Measurements from ENCODE around the gene SLC17A6.

Gene SLC17A6

DNA sequence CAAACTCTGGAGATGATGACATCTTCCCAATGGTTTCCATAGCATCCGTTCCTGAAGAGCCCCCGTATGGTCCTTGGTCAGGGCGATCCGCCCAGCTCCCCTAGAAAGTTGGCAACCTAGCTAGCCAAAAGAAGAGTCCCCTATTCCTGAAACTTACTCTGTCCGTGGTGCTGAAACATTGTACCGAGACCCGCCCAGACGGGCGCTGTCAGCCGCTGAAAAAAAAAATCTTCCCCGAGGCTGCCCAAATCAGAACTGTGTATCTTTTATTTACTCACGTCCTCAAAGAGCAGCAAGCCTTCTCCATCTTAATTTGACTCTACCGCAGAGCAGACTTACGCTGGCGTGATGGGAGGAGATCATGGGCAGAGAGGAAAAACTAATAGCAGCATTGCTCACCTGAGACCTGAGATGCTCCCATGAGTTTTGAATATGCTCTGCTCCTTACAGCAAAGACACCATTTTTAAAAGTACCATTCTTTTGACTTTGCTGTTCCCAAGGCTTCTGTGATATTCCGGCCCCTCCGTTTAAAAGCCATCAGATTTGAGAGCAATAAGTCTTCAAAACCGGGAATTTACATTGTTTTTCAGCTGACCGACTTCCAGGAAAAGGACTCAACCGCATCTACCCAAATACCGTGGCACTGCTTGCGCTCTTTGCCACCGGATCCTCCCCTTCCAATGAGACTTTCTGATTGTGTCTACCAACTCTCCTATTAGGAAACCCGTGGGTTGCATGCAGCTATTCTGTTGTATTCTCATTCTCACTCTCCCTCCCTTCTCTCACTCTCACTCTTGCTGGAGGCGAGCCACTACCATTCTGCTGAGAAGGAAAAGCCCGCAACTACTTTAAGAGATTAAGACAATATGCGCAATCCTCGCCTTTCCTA, at the start of gene SLC17A6:
Gene SLC17A6 (plus strand): TSS at position 786 of the 890 bp plus-strand sequence. CDS start 153 bp downstream, outside the sequence.
- DNase-seq (ENCODE audit: low spot score): no peak

DNA sequence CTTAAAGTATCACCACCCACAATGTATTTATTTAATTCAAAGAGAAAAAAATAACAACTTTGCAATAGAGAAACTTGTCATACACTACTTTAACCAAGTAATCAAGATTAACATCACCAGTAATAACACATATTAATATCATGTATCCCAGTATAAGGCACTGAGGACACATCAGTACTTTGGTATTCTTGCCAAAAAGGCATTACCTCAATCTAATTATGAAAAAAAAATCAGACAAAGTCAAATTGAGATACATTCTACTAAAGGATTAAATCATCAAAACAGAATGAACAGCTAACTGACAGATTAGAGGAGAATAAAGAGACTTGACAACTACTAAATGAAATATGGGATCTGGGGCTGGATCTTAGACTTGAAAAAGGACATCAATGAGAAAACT, 35.8 kb upstream of the SLC17A6 start:
- DNase-seq (ENCODE audit: low spot score): no peak

DNA sequence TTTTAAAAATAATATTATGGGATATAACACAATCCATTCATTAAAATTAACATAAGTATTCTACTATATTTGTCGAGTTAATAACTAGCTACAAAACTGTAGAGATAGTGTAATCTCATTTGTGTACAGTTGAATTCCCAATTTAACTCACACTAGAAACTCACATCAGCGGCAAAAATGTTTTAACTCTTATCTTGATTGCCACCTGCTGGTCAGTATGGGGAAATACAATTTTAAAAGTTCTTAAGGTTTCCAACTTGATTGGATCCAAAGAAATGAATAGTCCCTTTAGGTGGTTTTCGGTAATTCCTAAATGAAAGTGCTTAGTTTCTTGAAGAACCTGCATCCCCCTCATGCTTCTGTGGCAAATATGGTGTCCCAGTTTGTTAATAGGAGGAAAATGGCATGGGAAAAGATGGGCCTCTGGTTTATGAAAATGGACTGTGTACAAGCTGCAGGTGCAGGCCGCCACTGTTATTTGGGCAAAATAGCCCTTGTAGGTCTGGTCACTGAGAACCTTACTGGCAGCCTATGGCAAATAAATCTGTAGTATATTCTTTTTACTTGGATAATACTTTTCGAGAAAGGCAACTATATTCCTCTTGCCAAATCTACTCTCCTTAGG, 33.7 kb upstream of the SLC17A6 start:
- peak; percentile 16 for DNase-seq (ENCODE audit: low spot score)

DNA sequence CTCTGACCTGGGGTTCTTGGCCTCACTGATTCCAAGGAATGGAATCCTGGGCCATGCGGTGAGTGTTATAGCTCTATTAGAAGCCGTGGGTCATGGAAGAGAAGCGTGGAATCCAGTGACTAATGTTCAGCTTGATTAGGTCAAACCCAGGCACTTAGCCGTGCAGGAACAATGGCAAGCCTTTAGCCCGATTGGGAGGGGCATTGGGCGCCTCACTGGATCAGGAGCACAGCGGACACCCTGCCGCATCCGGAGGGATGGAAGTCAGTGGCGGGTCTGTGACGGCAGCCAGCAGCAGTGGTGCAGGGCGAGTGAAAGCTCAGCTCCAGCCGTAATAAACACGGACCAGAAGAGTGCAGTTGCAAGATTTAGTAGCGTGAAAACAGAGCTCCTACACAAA, 20.5 kb upstream of the SLC17A6 start:
- no peak for DNase-seq (ENCODE audit: low spot score)

DNA sequence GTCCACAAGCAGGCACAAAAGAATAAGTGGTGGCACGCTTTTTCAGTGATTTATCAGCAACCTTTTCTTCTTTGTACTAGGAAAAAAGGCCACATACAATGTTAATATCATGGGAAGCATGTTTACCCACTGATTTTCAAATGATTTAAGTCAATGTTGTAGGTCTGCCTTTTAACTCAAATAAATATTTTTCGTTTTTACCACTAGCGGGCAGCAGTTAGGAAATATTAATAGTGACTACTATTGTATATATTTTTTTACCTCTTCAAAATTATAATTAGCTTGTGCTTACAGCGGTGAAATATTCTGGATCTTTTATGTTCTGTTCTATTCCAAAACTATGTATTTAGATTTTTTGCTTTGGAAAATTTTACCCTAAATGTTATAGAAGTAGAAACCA, 6.4 kb upstream of the SLC17A6 start:
- no peak for DNase-seq (ENCODE audit: low spot score)

DNA sequence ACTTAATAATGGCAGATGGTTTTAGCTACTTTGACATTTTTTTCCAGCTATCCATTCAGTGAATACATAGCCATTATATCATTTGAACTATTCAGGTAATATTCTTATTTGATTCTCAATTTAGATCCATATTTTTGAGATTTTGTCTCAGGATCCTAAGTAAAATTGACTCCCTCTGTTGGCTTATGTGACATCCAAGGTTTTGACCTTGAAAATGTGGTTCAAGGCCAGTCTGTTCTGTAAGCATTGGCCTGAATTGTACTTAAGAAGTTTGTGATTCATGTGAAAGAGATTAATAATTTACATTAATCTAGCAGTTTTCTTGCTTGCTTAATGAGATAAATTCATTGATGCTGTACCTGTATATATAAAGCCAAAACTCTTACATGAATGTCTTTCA, 1.6 kb upstream of the SLC17A6 start:
- DNase-seq (ENCODE audit: low spot score): no peak

DNA sequence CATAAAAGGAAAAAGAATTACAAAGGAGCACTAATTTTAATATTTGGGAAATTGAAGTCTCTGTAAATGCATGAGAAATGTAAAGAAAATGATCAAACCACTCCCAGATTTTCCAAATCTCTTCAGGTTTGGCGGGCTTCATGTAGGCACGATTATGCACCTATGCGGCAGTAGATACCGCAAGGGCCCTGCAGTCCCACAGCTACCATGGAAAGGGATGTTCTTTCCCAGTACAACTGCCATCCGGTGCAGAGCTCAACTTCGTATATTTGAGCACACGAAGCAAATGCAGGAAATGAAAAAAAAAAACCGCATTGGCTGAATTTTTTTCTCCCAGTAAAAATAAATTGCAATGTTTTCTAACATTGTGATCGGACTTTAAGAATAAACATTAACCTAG, 1.4 kb downstream of the SLC17A6 start:
- DNase-seq (ENCODE audit: low spot score): no peak

DNA sequence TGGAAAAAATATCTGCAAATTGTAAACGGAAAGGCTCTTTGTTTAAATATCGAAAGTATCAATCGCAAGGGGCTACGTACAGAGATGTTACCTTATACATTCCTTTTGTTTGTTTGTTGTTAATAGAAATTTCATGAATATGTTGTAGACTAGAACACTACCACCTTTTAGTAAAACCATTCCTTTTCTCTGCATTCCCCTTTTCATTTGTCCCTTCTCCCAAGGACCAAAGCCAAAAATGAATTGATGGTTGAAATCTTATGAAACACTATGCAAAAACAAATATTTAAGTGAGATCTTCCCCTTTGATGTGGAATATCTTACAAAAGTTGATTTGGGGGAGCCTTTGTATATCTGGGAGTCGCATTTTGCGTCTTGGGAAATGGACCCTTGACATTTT, 2.1 kb downstream of the SLC17A6 start:
- no peak for DNase-seq (ENCODE audit: low spot score)

DNA sequence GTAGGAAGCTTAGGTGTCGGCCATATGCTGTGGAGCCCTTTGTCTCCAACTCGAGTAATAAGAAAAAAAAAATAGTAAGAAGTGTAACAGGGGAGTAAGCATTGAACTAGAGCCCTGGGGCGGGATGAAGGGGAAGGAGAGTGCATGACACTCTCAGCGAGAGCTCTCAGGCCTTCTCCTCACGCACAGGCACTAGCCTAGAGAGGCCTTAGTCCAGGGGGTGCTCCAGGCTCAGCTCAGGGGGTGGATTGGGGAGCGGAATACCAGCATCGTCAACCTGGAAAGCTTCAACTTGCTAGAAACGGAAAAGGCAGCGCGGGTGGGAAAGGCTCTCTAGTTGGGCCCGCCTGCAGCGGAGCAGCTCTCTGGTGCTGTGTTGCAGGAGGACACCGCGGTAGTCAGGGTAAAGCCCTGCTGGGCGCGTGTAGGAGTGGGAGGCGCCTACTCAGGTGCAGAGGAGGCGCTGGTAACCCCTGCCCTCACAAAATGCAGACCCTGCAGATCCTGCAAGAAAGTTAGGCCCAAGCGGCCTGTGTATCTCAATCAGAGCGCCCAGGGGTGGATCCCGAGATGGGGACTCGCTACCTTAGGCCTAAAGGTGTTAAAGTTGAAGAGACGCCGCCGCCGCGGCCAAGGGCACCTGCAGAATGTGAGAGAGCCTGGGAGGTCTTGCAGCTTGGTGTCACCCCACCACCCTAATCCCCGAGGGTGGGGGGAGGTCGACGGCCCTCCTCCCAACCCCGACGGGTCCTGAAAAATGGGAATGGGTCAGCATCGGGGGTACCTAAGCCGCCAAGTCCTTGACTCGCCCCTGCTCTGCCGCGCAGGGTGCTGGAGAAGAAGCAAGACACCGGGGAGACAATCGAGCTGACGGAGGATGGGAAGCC, 2.8 kb downstream of the SLC17A6 start:
- DNase-seq (ENCODE audit: low spot score): no peak

DNA sequence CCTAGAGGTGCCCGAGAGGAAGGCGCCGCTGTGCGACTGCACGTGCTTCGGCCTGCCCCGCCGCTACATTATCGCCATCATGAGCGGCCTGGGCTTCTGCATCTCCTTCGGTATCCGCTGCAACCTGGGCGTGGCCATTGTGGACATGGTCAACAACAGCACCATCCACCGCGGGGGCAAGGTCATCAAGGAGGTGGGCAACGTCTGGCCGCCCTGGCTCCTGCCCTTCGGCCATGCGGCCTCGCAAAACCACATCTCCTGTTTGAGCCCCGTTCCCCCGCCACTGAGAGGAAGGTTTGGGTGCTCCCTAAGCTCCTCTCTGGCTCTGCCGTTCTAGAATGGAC, 3.4 kb downstream of the SLC17A6 start:
- no peak for DNase-seq (ENCODE audit: low spot score)

DNA sequence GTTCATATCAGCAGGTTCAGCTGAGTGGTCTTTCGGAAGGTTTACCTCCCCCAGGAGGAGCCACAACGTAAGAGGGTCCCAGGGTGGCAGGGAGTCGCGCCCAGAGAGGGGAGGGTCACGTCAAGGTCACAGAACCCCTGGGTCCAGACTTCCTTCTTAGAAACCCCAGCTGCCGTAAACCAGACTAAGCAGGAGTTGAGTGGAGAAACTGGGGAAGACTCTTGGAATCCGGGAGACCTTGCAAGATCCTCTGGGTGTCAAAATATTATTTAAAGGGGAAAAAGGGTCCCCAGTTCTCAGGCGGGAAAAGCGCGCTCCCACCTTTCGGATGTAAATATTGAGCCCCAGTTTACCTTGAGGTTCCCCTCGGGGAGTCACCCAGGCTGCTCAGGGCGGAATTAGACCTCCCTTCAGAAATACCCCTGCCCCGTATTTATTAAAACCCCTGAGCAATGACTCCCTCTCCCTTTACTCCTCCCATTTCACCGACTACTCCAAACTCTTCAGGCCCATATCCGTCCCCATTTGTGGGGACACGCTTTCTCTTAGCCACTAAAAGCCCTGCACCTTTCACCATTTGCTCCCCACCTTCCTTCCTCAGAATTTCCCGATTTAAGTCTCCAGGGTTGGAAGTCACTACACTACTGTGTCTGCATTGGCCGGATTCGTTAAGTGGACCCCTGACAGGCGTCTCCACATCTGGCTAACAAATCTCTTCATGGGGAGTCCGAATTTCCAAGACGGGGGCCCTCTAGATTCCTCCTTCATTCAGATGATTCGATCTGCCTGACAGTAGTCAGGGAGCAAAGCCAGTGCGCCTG, 4.2 kb downstream of the SLC17A6 start:
- DNase-seq (ENCODE audit: low spot score): no peak

DNA sequence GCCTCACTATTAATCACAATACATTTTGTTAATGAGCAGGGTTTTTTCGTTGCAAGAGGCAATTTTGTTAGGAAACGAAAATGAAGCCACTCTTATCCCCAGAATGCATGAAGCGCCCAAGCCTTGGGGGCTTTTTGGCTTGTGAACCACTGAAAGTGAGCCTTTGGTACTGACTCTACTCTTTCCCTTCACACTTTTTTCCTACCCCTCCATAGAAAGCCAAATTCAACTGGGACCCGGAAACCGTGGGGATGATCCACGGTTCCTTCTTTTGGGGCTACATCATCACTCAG, 4.8 kb downstream of the SLC17A6 start:
- no peak for DNase-seq (ENCODE audit: low spot score)

DNA sequence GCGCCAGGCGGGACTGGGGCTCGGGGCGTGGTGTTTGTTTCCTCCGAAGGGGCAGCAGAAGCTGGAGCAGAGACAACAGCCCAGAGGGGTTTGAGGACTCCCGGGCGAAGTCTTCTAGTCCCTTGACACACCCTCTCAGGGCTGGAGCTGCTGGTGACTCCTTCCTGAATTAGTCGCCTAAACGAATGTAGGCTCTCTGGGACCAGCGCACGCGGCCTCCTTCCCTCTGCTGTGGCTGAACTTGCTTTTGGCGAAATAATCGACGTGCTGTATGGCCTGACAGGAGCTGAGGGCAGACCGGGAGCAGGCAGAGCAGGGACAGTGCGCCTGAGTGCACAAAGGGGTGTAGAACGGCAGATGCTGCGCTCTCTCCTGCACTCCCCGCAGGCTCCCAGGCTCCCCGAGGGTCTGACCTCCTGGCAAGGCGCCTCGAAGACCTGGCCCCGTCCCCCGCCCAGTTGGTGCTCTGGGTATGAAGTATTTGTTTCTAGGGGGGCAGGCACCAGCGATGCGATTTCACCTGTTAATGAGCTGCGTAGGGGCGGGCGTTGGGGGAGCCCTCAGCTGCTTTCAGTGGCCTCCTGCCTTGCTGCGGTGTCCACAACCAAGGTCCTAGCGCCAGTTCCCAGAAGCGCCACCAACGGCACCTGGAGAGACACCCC, 5.3 kb downstream of the SLC17A6 start:
- DNase-seq (ENCODE audit: low spot score): no peak

DNA sequence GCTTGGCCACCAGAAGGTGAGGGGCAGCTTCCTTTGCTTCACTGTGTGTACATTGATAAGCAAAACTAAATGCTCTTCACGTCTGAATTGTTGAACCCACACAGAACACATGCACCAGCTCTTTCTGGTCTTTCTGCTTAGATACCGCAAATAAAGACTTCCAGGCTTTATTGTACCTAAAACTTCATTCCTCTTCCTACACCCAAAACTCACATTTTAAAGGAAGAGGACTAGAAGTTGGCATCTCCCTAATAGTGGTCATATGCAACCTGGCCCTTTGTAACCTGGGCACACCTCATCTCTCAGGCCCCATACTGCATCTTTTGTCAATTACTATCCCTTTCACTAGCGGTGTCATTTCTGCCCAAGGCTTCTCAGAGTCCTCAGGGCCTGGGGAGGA, 5.9 kb downstream of the SLC17A6 start:
- DNase-seq (ENCODE audit: low spot score): no peak

DNA sequence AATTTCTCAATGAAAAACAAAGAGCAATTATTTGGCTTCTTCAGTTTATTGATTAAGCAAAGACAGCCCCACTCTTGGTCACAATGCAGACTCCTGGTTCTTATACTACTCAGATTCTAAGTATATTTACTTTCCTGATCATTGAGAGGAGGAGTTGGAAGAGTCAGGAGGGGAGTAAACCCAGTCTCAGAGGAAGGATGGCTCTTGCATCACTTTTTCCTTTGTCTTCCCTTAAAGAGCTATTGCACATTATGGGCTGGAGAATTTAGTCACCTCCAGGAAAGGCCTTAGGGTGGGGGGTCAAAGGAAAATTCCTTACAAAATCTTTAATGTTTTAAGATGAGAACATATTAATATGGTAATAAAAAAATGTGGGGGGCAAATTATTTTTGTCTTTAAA, 8.1 kb downstream of the SLC17A6 start:
- DNase-seq (ENCODE audit: low spot score): no peak

DNA sequence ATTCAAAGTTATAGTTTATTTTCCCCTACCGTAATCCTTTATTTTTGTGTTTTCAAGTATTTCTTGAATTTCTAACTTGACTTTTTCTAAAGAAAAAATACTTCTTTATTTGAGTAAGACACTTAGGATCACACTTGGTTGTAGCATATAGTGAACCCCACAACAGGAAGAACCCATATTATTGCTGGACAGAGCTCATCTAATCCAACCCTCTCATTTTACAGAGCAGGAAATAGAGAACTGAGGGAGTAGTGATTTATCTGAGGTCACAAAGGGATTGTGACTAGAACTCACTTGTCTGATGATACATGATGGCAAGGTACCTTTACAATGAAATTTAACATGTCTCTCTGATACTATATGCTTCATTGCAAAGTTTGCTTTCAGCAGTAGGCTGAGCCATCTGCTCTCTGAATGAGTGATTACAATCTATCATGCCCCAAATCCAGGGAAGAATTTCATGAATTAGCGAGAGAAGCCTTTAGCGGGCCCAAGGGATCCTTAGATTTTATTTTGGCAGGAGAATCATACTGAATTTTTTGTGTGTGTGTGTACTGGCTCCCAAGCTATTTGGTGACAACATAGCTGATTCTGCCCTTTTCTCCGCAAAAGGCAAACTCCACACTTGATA, 9.8 kb downstream of the SLC17A6 start:
- no peak for DNase-seq (ENCODE audit: low spot score)

DNA sequence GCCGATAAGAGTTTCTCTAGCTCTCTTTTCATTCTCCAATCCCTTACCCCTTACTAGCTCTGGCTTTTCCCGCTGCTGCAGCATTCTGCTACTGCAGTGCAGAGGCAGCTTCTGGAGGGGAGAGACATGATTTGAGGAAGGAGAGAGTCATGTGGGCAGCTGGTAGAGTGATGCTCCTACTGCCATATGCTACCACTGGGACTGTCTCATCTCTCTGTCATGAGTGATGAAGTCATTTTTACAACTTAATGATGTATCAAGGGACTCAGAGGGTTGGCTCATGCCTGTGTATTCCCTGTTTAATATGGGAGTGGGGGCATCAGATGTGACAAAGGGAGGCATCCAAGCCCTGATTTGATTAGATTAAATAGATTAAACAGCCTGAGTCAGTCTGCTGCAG, 11.3 kb downstream of the SLC17A6 start:
- no peak for DNase-seq (ENCODE audit: low spot score)

DNA sequence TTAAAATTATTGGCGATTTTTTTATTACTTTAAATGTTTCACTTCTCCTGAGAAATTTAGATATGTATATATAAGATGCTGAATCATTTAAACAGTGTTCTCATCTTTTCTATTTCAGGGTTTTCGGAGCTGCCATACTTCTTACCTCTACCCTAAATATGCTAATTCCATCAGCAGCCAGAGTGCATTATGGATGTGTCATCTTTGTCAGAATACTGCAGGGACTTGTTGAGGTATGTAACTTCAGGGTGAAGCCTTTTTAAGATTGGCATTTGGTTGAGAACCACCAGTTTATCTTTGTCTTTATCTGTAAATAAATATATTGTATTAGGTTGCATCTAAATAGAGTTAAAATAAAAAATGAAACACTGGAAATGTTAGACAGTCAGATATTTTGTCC, 21.1 kb downstream of the SLC17A6 start:
- no peak for DNase-seq (ENCODE audit: low spot score)

DNA sequence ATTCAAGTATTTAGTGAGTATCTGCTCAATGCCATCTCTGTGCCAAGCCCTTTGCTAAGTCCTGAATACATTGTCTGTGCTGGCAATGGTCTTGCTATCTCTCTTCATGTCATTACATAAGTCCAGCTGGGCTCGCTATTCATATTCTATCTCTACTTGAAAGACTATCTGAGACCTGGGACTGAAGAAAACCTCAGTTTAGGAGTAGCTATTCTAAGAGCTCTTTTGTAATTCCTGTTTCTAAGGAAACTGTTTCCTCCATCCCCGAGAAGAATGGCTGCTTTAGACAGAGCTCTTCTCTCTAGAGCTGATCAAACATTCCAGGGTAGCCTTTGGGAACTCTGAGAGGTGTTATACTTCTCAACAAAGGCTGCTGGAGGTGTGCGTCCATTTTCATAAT, 33.0 kb downstream of the SLC17A6 start:
- DNase-seq (ENCODE audit: low spot score): no peak

DNA sequence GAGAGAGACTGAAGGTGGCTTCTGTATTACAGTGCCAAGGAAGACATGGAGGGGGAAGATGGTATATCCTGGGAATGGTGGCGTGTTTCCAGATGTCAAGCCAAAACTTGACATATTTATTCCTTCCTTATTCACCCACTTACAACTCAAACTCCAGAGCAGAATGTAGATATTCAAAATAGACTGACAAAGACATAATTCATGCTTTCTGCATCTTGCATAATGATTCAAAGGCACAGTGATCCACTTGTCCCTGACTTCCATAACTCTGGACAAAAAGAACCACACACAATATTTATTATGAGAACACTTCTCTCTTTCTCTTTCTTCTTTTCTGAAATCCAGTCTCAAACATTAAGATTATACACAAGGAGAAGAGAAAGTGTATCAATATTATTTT, 48.9 kb downstream of the SLC17A6 start:
- DNase-seq (ENCODE audit: low spot score): no peak
